Right cardiac atrium (tissue), 5 donors: ENCODE data around the gene TMEM150B. TPM values are rescaled to one million over a fixed set of nuclear protein-coding genes. Genes with fewer than 3 reads are reported as not detected.
A peak's percentile ranks its signal among the peaks of the same experiment; 100 is the strongest.

Experiments
- ATAC-seq, 2 donors: fragments of 200-7000 bp; cut with Tn5 transposase; one replicate each; pipeline versions ENCODE4 v1.8.0 to v1.9.1; 2020; ENCODE audit warnings: moderate library complexity in 2 of 2, mild to moderate bottlenecking in 1 of 2
- DNase-seq, 3 donors: peaks; one replicate each; pipeline ENCODE4 v3.0.0-alpha.2; 2020
- H3K27ac ChIP-seq: one replicate; pipeline ENCODE4 v1.5.1; 2013; ENCODE audit warnings: mild to moderate bottlenecking, low read length, control low read depth, moderate library complexity
- H3K27me3 ChIP-seq: one replicate; pipeline ENCODE4 v1.6.1; 2013; ENCODE audit not compliant: control insufficient read depth, insufficient read depth
- H3K4me1 ChIP-seq: one replicate; pipeline ENCODE4 v1.6.1; 2013; ENCODE audit warnings: low read length; ENCODE audit not compliant: control insufficient read depth, insufficient read depth
- H3K4me3 ChIP-seq: one replicate; pipeline ENCODE4 v1.5.1; 2013; ENCODE audit warnings: low read length, control low read depth
- H3K9me3 ChIP-seq: one replicate; pipeline ENCODE4 v1.6.1; 2013; ENCODE audit warnings: low read length; ENCODE audit not compliant: control insufficient read depth
- whole genome bisulfite sequencing: extraction: QIAGEN DNeasy Blood & Tissue Kit; methylation state at CpG from one replicate; pipeline ENCODE4 v1.1.7; 2013; 5-methylcytosine and 5-hydroxymethylcytosine counted together
- intact Hi-C, 4 donors: fragments of 100-400 bp; cut with DNase I; formaldehyde crosslinking; loops; one replicate each; pipeline versions ENCODE4 v1.11.0 to v1.14.0; 2022 to 2023
- polyA plus RNA-seq: library from polyadenylated mRNA; stranded (reverse); fragments of 200-250 nt; gene quantifications from one replicate; pipeline ENCODE4 v1.2.3, GENCODE V29; 2013
- total RNA-seq, 4 donors: library from RNA; stranded (reverse); fragmentation: NEBNext Ultra II Directional; extraction: Animal tissue kit (Norgen Biotek cat#: 25700); gene quantifications; one replicate each; pipeline ENCODE4 v1.2.1, GENCODE V29; 2021
- donor health status: healthy with polysubstance abuse.
- donor health status: DM: no; HTN: yes; CAD: no.
- donor health status: DM: no; HTN: no; CAD: no.
- donor health status: DM: no; HTN: yes; CAD: no; lungs with severe emphysema.
- donor health status: DM: yes; HTN: yes; CAD: no.

The TMEM150B gene
- total and polyA plus RNA-seq, 5 donors: 0.68 to 2.4 (median 2.0) TPM

DNA sequence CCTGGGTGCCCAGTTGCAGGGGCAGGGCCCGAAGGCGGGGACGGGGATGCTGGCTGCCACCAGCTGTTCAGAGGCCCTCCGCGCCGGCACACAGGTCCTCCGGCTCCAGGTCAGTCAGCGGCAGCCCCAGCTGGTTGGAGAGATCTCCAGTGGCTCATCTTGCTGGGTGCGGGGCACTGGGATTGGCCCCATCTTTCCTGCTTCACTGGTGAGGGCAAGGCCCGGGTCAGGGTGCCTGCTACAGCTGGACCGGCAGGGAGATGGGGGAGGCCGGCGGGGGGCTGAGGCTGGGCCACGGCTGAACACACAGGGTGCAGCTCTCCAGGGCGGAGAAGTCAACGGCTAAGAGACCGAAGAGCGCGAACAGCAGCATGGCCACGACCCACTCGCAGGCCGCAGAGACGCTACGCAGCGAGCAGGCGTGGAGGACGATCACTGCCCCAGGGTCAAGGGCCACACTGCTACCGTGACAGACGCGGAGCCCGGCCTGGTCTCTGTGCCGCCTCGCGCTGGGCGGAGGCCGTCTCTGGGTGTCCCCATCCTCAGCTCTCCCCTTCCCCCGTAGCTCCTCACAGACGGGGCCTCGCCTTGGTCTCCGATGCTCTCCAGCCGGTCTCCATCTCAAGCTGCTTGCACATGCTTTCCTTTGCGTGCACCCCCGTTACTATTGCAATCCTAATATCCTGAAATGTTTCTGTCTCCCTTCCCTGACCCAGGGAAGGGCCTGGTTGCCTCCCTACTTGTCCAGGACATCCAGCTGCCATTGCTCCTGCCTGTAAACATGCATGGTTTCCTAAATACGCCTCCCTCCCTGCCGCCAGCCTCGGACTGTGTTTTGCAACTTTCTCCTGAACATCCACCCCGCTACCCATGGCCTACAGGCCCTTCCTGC is 12.3 kb downstream of the TMEM150B start:
- Histone ChIP-seq H3K4me3 (no peak overlapping the region), H3K4me1 (no peaks in the 10 kb centered on the region), H3K27me3 (no peaks in the 10 kb centered on the region), H3K9me3 (no peaks in the 10 kb centered on the region), H3K27ac (no peak overlapping the region)
- ATAC-seq (peak; percentile 12 to 16), DNase-seq (no peak)
- intact Hi-C loops: no loop called here
- WGBS: 82% methylated on average over 47 of the region's 47 CpGs

- DNase-seq (no peak), ATAC-seq (peak in 1 of 2 donors; percentile 5)
- H3K27ac ChIP-seq: no peak overlapping the region
- intact Hi-C loops: no loop called here
- no peaks in the 10 kb centered on the region for H3K4me1 ChIP-seq
- no peaks in the 10 kb centered on the region for H3K9me3 ChIP-seq
- no peak overlapping the region for H3K4me3 ChIP-seq
- H3K27me3 ChIP-seq: no peaks in the 10 kb centered on the region
- 89% methylated on average over 18 of the region's 18 CpGs for WGBS
These were observed 13.3 kb downstream of the TMEM150B start for GRCh38 chr19:55311797-55312196.

GRCh38 chr19:55311397-55311796 is 13.7 kb downstream of the TMEM150B start:
- Histone ChIP-seq H3K9me3 (no peaks in the 10 kb centered on the region), H3K27me3 (no peaks in the 10 kb centered on the region), H3K4me3 (no peak overlapping the region), H3K4me1 (no peaks in the 10 kb centered on the region), H3K27ac (no peak overlapping the region)
- 90% methylated on average over 9 of the region's 9 CpGs for WGBS
- DNase-seq (no peak), ATAC-seq (peak in 1 of 2 donors; percentile 14)
- intact Hi-C loops: no loop called here

GRCh38 chr19:55310498-55310897 is 14.6 kb downstream of the TMEM150B start:
- Histone ChIP-seq H3K27ac (no peak overlapping the region), H3K4me3 (no peak overlapping the region), H3K4me1 (no peaks in the 10 kb centered on the region), H3K27me3 (no peaks in the 10 kb centered on the region), H3K9me3 (no peaks in the 10 kb centered on the region)
- no peak for DNase-seq
- ATAC-seq: no peak
- intact Hi-C loops: no loop called here
- WGBS: 71% methylated on average over 7 of the region's 7 CpGs

GRCh38 chr19:55309448-55309847 is 15.7 kb downstream of the TMEM150B start:
- Histone ChIP-seq H3K9me3 (no peaks in the 10 kb centered on the region), H3K27me3 (no peaks in the 10 kb centered on the region), H3K4me3 (no peak overlapping the region), H3K4me1 (no peaks in the 10 kb centered on the region), H3K27ac (no peak overlapping the region)
- 91% methylated on average over 5 of the region's 5 CpGs for WGBS
- ATAC-seq (no peak), DNase-seq (no peak)
- intact Hi-C loops: loop anchor here in 1 of 4 donors (10.0 kb wide), 1 partner anchor 65 kb away; the partner anchor contains the start of genes IL11 and TMEM190

DNA sequence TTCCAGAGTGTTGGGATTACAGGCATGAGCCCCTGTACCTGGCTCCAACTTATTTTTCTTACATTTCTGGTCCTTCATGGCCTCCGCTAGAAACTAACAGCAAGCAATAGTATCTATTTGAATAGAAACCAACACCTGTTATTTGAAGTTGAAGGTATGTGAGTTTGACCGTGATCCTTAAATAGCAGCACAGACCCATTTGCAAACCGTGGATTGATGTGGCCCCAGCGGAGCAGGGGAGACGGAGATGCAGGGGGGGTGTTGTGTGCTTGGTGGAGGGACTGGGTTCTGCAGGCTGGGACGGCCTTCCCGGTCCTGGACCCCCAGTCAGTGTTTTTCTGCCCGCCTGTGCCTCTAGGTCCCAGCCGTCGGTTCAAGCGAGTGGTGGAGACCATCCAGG is 16.9 kb downstream of the TMEM150B start:
- 97% methylated on average over 11 of the region's 11 CpGs for WGBS
- Histone ChIP-seq H3K4me1 (no peaks in the 10 kb centered on the region), H3K9me3 (no peaks in the 10 kb centered on the region), H3K4me3 (no peak overlapping the region), H3K27ac (no peak overlapping the region), H3K27me3 (no peaks in the 10 kb centered on the region)
- ATAC-seq: no peak
- intact Hi-C loops: loop anchor here in 1 of 4 donors (10.0 kb wide), 1 partner anchor 67 kb away; the partner anchor contains the start of genes IL11 and TMEM190
- DNase-seq: no peak

DNA sequence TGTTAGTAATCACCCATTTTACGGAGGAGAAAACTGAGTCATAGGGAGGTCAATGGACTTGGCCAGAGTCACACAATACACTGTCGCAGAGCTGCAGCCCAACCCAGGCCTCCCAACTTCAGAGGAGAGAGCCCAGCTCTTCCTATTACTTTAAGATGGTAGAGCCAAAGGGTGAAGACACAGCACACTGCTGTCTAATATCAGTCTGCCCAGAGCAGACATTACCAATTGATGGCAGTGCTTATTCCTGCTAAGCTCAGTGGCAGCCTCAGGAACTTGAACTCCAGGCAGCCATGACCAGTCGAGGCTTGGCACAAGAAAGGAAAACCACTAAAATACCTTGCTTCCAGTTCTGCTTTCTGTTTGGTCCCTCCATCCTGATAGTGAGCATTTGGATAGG is 18.4 kb downstream of the TMEM150B start:
- Histone ChIP-seq H3K27me3 (no peaks in the 10 kb centered on the region), H3K4me1 (no peaks in the 10 kb centered on the region), H3K27ac (no peak overlapping the region), H3K9me3 (no peaks in the 10 kb centered on the region), H3K4me3 (no peak overlapping the region)
- no peak for ATAC-seq
- intact Hi-C loops: loop anchor here in 1 of 4 donors (10.0 kb wide), 1 partner anchor 68 kb away; the partner anchor contains the start of genes IL11 and TMEM190
- WGBS: 85% methylated on average over 3 of the region's 3 CpGs
- DNase-seq: no peak

DNA sequence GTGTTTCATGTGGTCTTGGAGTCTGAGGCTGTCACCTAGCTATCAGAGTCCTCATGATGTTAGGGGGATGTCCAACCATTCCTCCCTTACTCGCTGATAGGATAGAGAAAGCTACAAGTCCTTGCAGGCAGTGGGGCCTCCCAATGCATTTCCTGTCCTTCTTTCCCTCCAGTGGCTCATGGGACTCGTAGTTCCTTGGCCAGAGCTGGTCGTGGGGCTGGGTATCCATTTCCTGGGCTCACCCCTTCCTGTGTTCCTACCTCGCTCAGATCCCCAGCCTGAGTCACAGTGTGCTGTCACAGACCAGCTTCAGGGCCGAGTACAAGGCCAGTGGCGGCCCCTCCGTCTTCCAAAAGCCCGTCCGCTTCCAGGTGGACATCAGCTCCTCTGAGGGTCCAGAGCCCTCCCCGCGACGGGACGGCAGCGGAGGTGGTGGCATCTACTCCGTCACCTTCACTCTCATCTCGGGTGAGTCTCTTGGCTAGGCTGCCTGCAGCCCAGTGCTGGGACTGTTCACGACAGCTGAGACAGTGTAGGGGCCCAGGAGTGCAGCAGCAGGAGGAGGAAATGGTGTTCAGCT is 19.1 kb downstream of the TMEM150B start:
- Histone ChIP-seq H3K27ac (no peak overlapping the region), H3K27me3 (no peaks in the 10 kb centered on the region), H3K4me3 (no peak overlapping the region), H3K9me3 (no peaks in the 10 kb centered on the region), H3K4me1 (no peaks in the 10 kb centered on the region)
- intact Hi-C loops: loop anchor here in 1 of 4 donors (10.0 kb wide), 1 partner anchor 69 kb away; the partner anchor contains the start of genes IL11 and TMEM190
- 90% methylated on average over 17 of the region's 17 CpGs for WGBS
- ATAC-seq (no peak), DNase-seq (no peak)

GRCh38 chr19:55305491-55305890 is 19.6 kb downstream of the TMEM150B start:
- ATAC-seq (peak in 1 of 2 donors; percentile 61), DNase-seq (peak in 1 of 3 donors; percentile 72)
- WGBS: 83% methylated on average over 9 of the region's 9 CpGs
- intact Hi-C loops: loop anchor here in 1 of 4 donors (10.0 kb wide), 1 partner anchor 69 kb away; the partner anchor contains the start of genes IL11 and TMEM190
- no peak overlapping the region for H3K27ac ChIP-seq
- no peaks in the 10 kb centered on the region for H3K4me1 ChIP-seq
- no peak overlapping the region for H3K4me3 ChIP-seq
- no peaks in the 10 kb centered on the region for H3K27me3 ChIP-seq
- H3K9me3 ChIP-seq: no peaks in the 10 kb centered on the region

GRCh38 chr19:55304980-55305379 is 20.2 kb downstream of the TMEM150B start:
- no peak overlapping the region for H3K27ac ChIP-seq
- no peaks in the 10 kb centered on the region for H3K4me1 ChIP-seq
- H3K27me3 ChIP-seq: no peaks in the 10 kb centered on the region
- no peak for ATAC-seq
- H3K9me3 ChIP-seq: no peaks in the 10 kb centered on the region
- intact Hi-C loops: loop anchor here in 3 of 4 donors (5.0 to 10.0 kb wide), 3 partner anchors 70 to 82 kb away; partner anchors contain the start of genes IL11 (in 1 of the 3), RPL28 (in 1 of the 3), TMEM190 (in 1 of the 3) and TMEM238 (in 1 of the 3)
- H3K4me3 ChIP-seq: no peak overlapping the region
- no peak for DNase-seq
- 83% methylated on average over 14 of the region's 14 CpGs for WGBS
